ENCODE data around the gene PRICKLE2. TPM values are rescaled to one million over a fixed set of nuclear protein-coding genes. Genes with fewer than 3 reads are reported as not detected.

PRICKLE2 gene
- total and polyA plus RNA-seq, 2 experiments from 2014 or later = 8.5 to 30.3 TPM

DNA sequence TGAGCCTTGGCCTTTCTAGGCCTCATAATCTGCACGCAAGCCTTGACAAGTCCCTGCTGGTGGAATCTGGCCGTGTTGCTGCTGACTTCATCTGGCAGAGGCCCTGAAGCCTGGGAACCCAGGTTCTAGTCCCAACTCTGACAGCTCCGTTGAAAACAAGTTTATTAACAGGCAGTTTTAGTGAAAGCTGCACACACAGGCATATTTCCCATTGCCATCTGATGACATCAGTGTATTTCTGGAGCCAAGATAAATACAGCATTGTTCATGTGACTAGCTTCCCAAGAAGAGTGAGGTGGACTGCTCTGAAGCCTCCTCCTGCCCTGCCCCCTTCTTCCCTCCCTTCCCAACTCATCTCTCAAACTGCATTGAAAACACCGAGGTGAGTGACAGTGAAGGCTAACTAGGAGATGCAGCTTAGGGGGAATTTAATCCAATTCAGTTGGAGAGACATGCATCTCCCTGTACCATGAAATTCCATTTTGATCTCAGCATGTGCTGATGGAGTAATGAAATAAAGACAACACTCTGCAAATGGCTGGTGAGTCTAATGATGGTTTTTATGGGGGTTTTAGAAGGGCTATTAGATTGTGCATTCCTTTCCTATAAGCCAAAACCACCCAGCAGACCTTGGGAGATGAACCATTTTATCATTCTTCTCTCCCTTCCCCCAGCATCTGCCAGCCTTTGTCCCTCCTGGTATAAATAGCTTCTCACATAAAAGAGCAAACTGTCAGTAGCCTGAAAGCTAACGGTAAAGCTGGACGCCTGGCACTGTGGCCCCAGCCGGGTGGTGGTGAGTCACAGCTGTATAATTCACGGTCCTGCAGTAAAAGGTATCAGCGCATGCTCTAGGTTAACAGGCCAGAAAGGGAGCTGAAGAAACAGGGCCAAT lies 38.0 kb downstream of the PRICKLE2 start:
- peak overlapping the region; percentile 86 for H3K27ac ChIP-seq
- TF ChIP-seq, protein P1, sequence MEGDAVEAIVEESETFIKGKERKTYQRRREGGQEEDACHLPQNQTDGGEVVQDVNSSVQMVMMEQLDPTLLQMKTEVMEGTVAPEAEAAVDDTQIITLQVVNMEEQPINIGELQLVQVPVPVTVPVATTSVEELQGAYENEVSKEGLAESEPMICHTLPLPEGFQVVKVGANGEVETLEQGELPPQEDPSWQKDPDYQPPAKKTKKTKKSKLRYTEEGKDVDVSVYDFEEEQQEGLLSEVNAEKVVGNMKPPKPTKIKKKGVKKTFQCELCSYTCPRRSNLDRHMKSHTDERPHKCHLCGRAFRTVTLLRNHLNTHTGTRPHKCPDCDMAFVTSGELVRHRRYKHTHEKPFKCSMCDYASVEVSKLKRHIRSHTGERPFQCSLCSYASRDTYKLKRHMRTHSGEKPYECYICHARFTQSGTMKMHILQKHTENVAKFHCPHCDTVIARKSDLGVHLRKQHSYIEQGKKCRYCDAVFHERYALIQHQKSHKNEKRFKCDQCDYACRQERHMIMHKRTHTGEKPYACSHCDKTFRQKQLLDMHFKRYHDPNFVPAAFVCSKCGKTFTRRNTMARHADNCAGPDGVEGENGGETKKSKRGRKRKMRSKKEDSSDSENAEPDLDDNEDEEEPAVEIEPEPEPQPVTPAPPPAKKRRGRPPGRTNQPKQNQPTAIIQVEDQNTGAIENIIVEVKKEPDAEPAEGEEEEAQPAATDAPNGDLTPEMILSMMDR (IDR thresholded peaks at IDR 0.05; ENCODE audit: poor library complexity) = peak; percentile 3
- no peak for TF ChIP-seq EZH2phosphoT487 (IDR thresholded peaks at IDR 0.05; ENCODE audit: low read depth, severe bottlenecking, unreplicated experiment)
- peaks cover 41% of the 10 kb centered on the region for H3K4me1 ChIP-seq (ENCODE audit: insufficient read depth)
- no peak overlapping the region for H2AFZ ChIP-seq
- DNase-seq (ENCODE audit: low spot score) = peak; percentile 87
- peaks cover 30% of the 10 kb centered on the region for H3K79me2 ChIP-seq
- WGBS (ENCODE audit: low lambda C conversion rate, missing lambda C conversion rate) = 16% methylated on average over 9 of the region's 9 CpGs
- H3K9me2 ChIP-seq (replicated peaks; ENCODE audit: insufficient read depth) = no peaks in the 10 kb centered on the region
- no peaks in the 10 kb centered on the region for H3K9me3 ChIP-seq (ENCODE audit: low read depth)
- no peak overlapping the region for H3K4me3 ChIP-seq
- peak overlapping the region; percentile 21 for H3K4me2 ChIP-seq
- H3K36me3 ChIP-seq (replicated peaks; ENCODE audit: insufficient read depth, low read depth) = no peaks in the 10 kb centered on the region
- H4K20me1 ChIP-seq (ENCODE audit: insufficient read depth, poor library complexity, severe bottlenecking) = no peaks in the 10 kb centered on the region
- no peaks in the 10 kb centered on the region for H3K27me3 ChIP-seq

DNA sequence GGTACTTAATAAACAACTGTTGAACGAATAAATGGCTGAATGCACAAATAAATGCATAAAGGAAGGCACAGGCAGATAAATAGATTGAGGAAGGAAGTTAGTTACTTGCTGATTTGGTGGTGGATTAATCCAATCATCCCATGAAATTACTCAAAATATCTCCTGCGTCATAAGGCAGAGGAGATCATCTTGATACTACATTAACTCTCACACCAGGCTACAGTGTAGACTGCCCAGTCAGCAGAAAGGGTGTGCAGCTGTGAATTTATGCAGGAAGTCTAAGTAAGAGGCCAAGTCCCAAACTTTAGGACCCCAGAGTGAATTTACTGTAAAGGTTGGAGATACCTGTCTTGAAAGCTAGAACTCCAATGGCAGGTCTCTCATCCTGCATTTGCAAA lies 38.6 kb downstream of the PRICKLE2 start:
- peak overlapping the region; percentile 15 for H3K4me2 ChIP-seq
- peaks cover 26% of the 10 kb centered on the region for H3K79me2 ChIP-seq
- WGBS (ENCODE audit: low lambda C conversion rate, missing lambda C conversion rate) = 91% methylated on average over 2 of the region's 2 CpGs

DNA sequence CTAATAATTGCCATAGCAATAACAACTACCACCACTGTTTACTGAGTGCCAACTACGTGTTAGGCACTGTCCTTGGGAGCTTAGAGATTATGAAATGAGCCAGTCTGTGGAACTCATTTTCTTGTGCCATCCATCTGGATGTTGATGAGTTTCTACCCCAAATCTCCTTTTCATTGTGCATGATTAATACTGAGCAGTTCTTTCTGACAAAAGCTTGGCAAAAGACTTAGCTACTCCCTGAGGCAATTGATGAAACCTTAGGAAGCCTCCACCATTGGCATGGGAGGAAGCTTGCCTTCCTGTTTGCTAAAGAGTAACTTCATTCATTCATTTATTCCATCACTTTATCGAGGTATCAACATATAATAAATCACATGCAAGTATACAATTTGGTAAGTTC lies 39.8 kb downstream of the PRICKLE2 start:
- 90% methylated on average over 2 of the region's 2 CpGs for WGBS (ENCODE audit: low lambda C conversion rate, missing lambda C conversion rate)
- no peaks in the 10 kb centered on the region for H3K27me3 ChIP-seq
- H3K27ac ChIP-seq = peak overlapping the region; percentile 18
- no peaks in the 10 kb centered on the region for H3K36me3 ChIP-seq (replicated peaks; ENCODE audit: insufficient read depth, low read depth)
- H3K9me3 ChIP-seq (ENCODE audit: low read depth) = no peaks in the 10 kb centered on the region
- peaks cover 36% of the 10 kb centered on the region for H3K4me1 ChIP-seq (ENCODE audit: insufficient read depth)
- TF ChIP-seq EZH2phosphoT487 (IDR thresholded peaks at IDR 0.05; ENCODE audit: low read depth, severe bottlenecking, unreplicated experiment) = no peak
- TF ChIP-seq, protein P1 (IDR thresholded peaks at IDR 0.05; ENCODE audit: poor library complexity) = no peak
- no peak for TF ChIP-seq EZH2 (IDR thresholded peaks at IDR 0.05; ENCODE audit: borderline replicate concordance)
- no peaks in the 10 kb centered on the region for H3K9me2 ChIP-seq (replicated peaks; ENCODE audit: insufficient read depth)
- H4K20me1 ChIP-seq (ENCODE audit: insufficient read depth, poor library complexity, severe bottlenecking) = no peaks in the 10 kb centered on the region
- H3K79me2 ChIP-seq = peaks cover 24% of the 10 kb centered on the region
- no peak overlapping the region for H3K4me3 ChIP-seq
- DNase-seq (ENCODE audit: low spot score) = no peak
- no peak overlapping the region for H3K4me2 ChIP-seq
- no peak overlapping the region for H2AFZ ChIP-seq

More for the DNA sequence above, 38.6 kb downstream of the PRICKLE2 start:
- Histone ChIP-seq H3K4me1 (ENCODE audit: insufficient read depth) (peaks cover 41% of the 10 kb centered on the region), H3K27ac (peak overlapping the region; percentile 86), H3K4me3 (no peak overlapping the region), H3K9me3 (ENCODE audit: low read depth) (no peaks in the 10 kb centered on the region), H3K36me3 (replicated peaks; ENCODE audit: insufficient read depth, low read depth) (no peaks in the 10 kb centered on the region), H3K27me3 (no peaks in the 10 kb centered on the region), H4K20me1 (ENCODE audit: insufficient read depth, poor library complexity, severe bottlenecking) (no peaks in the 10 kb centered on the region), H3K9me2 (replicated peaks; ENCODE audit: insufficient read depth) (no peaks in the 10 kb centered on the region), H2AFZ (no peak overlapping the region)
- no peak for DNase-seq (ENCODE audit: low spot score)
- TF ChIP-seq, protein P1 (IDR thresholded peaks at IDR 0.05; ENCODE audit: poor library complexity) = no peak
- TF ChIP-seq EZH2 (IDR thresholded peaks at IDR 0.05; ENCODE audit: borderline replicate concordance) (no peak), EZH2phosphoT487 (IDR thresholded peaks at IDR 0.05; ENCODE audit: low read depth, severe bottlenecking, unreplicated experiment) (no peak)

Data from hepatocyte (in vitro differentiated cells).